ENCODE measurements around the gene ABCA2. TPM values are rescaled to one million over a fixed set of nuclear protein-coding genes. Genes with fewer than 3 reads are reported as not detected.

Gene ABCA2
- total RNA-seq, 1 experiment from 2014 or later = 114 TPM

GRCh38 chr9:136963341-136963740 is 64.7 kb downstream of the ABCA2 start:
- RAD21 ChIA-PET (ENCODE audit: low non-redundant PET in 1 of 2, low total read pairs in 2 of 2, uncharacterized antibody in 2 of 2, unreplicated experiment in 2 of 2) = no interaction called here
- H3K36me3 ChIP-seq (ENCODE audit: control insufficient read depth in 1 of 2, insufficient read depth in 2 of 2, low read length in 2 of 2) = no peaks in the 10 kb centered on the region

More at GRCh38 chr9:136963341-136963740, 64.7 kb downstream of the ABCA2 start:
- no peaks in the 10 kb centered on the region for H3K9me3 ChIP-seq (ENCODE audit: control insufficient read depth in 1 of 2, insufficient read depth in 1 of 2, low read depth in 1 of 2, low read length in 2 of 2)
- TF ChIP-seq ZNF274 (IDR thresholded peaks at IDR 0.05; ENCODE audit: low read depth, low read length) (no peak), JUND (IDR thresholded peaks at IDR 0.05) (no peak), ZFX (IDR thresholded peaks at IDR 0.05) (no peak), EZH2 (IDR thresholded peaks at IDR 0.05) (no peak), EGR1 (IDR thresholded peaks at IDR 0.05; ENCODE audit: low read depth) (no peak), FOSL1 (IDR thresholded peaks at IDR 0.05; ENCODE audit: low read depth) (no peak), ZBTB33 (IDR thresholded peaks at IDR 0.05; ENCODE audit: extremely low read depth, insufficient replicate concordance, low read length) (no peak), CEBPB (IDR thresholded peaks at IDR 0.05; ENCODE audit: low read depth) (no peak), CTCF (IDR thresholded peaks at IDR 0.05 in 2 of 3, conservative IDR thresholded peaks at IDR 0.05 in 1 of 3; ENCODE audit: borderline replicate concordance in 1 of 3, insufficient read depth in 1 of 3, low read depth in 2 of 3, low read length in 2 of 3) (no peak), EZH2phosphoT487 (IDR thresholded peaks at IDR 0.05; ENCODE audit: borderline replicate concordance) (no peak), SP1 (IDR thresholded peaks at IDR 0.05; ENCODE audit: low read depth) (no peak)
- no peaks in the 10 kb centered on the region for H3K9me2 ChIP-seq (ENCODE audit: insufficient read depth)
- H3K4me3 ChIP-seq (replicated peaks in 1 of 2; ENCODE audit: low read depth in 1 of 2, low read length in 2 of 2) = no peak overlapping the region
- H2AFZ ChIP-seq (ENCODE audit: low read depth, low read length, poor library complexity, severe bottlenecking) = no peak overlapping the region
- no peaks in the 10 kb centered on the region for H3K27me3 ChIP-seq (ENCODE audit: insufficient read depth, low read length)
- ChIA-PET CTCF (interaction anchor here (1.6 kb wide), 1 partner anchor 15 kb away, joined by 3 read pairs; no protein-coding TSS in a partner anchor), POLR2A (no interaction called here)
- no peak for DNase-seq (ENCODE audit: low read depth, low spot score)
- no TSS peak for BruUV-seq (replicated peaks)
- no peak for ATAC-seq
- H3K4me1 ChIP-seq (ENCODE audit: control insufficient read depth in 1 of 2, insufficient read depth in 2 of 2, low read length in 2 of 2) = peaks cover 11 to 28% of the 10 kb centered on the region in 2 experiments
- no peak overlapping the region; the same call in 1 of the 2 replicates for H3K27ac ChIP-seq (ENCODE audit: low read depth, low read length)
- H3K9ac ChIP-seq (ENCODE audit: low read length) = no peak overlapping the region
- intact Hi-C loops (cut with micrococcal nuclease) = no loop called here
- 0 out of 2 replicates have a peak overlapping the region, but pooled peaks have one; percentile 88 for H3K4me2 ChIP-seq (ENCODE audit: low read length)
- no peaks in the 10 kb centered on the region for H3K79me2 ChIP-seq (ENCODE audit: insufficient read depth, low read length)
- H4K20me1 ChIP-seq (ENCODE audit: insufficient read depth) = no peaks in the 10 kb centered on the region

Measured in HCT116 (cell line).